WTC11 (cell line): Measurements from ENCODE around the gene CCNG1. TPM values are rescaled to one million over a fixed set of nuclear protein-coding genes. Genes with fewer than 3 reads are reported as not detected.

Experiments
- ATAC-seq: fragments of 200-7000 bp; cut with Tn5 transposase; 2 replicates; pipeline ENCODE4 v1.10.0; 2021; ENCODE audit warnings: mild to moderate bottlenecking, moderate library complexity
- CTCF ChIA-PET: fragments of 300-600 bp; sonication (Branson Sonifier 250); formaldehyde crosslinking; loops from one replicate; lab custom pipeline; 2021; ENCODE audit warnings: antibody characterized with exemption; lab: Charles Lee
- POLR2A ChIA-PET: fragments of 350-600 bp; sonication (Branson Sonifier 250); formaldehyde crosslinking; loops from one replicate; lab custom pipeline; 2021; ENCODE audit warnings: antibody characterized with exemption; lab: Charles Lee
- DNase-seq: peaks from one replicate; pipeline ENCODE4 v3.0.0; 2021; ENCODE audit warnings: low spot score
- H3K27ac Mint-ChIP-seq: 2 replicates; pipeline ENCODE4 v1.8.0; 2021; ENCODE audit warnings: mixed read lengths
- H3K27me3 Mint-ChIP-seq: 2 replicates; pipeline ENCODE4 v1.8.0; 2021; ENCODE audit warnings: low read depth, mild to moderate bottlenecking, moderate library complexity, mixed read lengths
- H3K36me3 Mint-ChIP-seq: 2 replicates; pipeline ENCODE4 v1.8.0; 2021; ENCODE audit warnings: mixed read lengths
- H3K4me1 Mint-ChIP-seq: 2 replicates; pipeline ENCODE4 v1.8.0; 2022; ENCODE audit warnings: mixed read lengths
- H3K4me3 Mint-ChIP-seq: 2 replicates; pipeline ENCODE4 v1.8.0; 2021; ENCODE audit warnings: mild to moderate bottlenecking, moderate library complexity, mixed read lengths
- H3K9me3 Mint-ChIP-seq: 2 replicates; pipeline ENCODE4 v1.8.0; 2021; ENCODE audit warnings: mixed read lengths
- AFF4 ChIP-seq: sonication (generic); formaldehyde crosslinking; IDR thresholded peaks from 2 replicates; pipeline ENCODE4 v1.8.1; 2023; ENCODE audit warnings: mild to moderate bottlenecking, missing genetic modification reagents, borderline replicate concordance
- ATF1 ChIP-seq: sonication (generic); formaldehyde crosslinking; IDR thresholded peaks from 2 replicates; pipeline ENCODE4 v1.8.1; 2023; ENCODE audit warnings: mild to moderate bottlenecking, moderate library complexity, missing genetic modification reagents
- CBFB ChIP-seq: sonication (generic); formaldehyde crosslinking; IDR thresholded peaks from 2 replicates; pipeline ENCODE4 v1.8.1; 2022; ENCODE audit warnings: mild to moderate bottlenecking, low read depth, missing genetic modification reagents
- CREB1 ChIP-seq: sonication (generic); formaldehyde crosslinking; IDR thresholded peaks from 2 replicates; pipeline ENCODE4 v1.8.0; 2023; ENCODE audit warnings: mild to moderate bottlenecking, missing genetic modification reagents
- CREM ChIP-seq: sonication (generic); formaldehyde crosslinking; IDR thresholded peaks from 2 replicates; pipeline ENCODE4 v1.8.1; 2022; ENCODE audit warnings: mild to moderate bottlenecking, missing genetic modification reagents, moderate library complexity
- E2F1 ChIP-seq: sonication (generic); formaldehyde crosslinking; IDR thresholded peaks from 2 replicates; pipeline ENCODE4 v1.8.0; 2022; ENCODE audit warnings: mild to moderate bottlenecking, missing genetic modification reagents
- ETV6 ChIP-seq: sonication (generic); formaldehyde crosslinking; IDR thresholded peaks from 2 replicates; pipeline ENCODE4 v1.8.1; 2022; ENCODE audit warnings: mild to moderate bottlenecking, missing genetic modification reagents
- GRHL2 ChIP-seq: fragments of 250-450 bp; sonication (Bioruptor Pico); IDR thresholded peaks from 2 replicates; pipeline ENCODE4 v1.8.0; 2022; ENCODE audit warnings: mild to moderate bottlenecking, moderate library complexity; ENCODE audit not compliant: insufficient replicate concordance, severe bottlenecking
- GTF2I ChIP-seq: fragments of 250-450 bp; sonication (Bioruptor Pico); conservative IDR thresholded peaks from 2 replicates; pipeline ENCODE4 v1.4.0; 2021; ENCODE audit warnings: mild to moderate bottlenecking
- HMGA2 ChIP-seq: fragments of 250-450 bp; sonication (Bioruptor Pico); IDR thresholded peaks from 2 replicates; pipeline ENCODE4 v1.4.0; 2021; ENCODE audit warnings: mild to moderate bottlenecking, moderate library complexity
- IRF1 ChIP-seq: sonication (generic); formaldehyde crosslinking; IDR thresholded peaks from 2 replicates; pipeline ENCODE4 v1.8.0; 2023; ENCODE audit warnings: missing genetic modification reagents
- KAT7 ChIP-seq: sonication (generic); formaldehyde crosslinking; IDR thresholded peaks from 2 replicates; pipeline ENCODE4 v1.8.1; 2023; ENCODE audit warnings: missing genetic modification reagents, mild to moderate bottlenecking, borderline replicate concordance
- NFATC4 ChIP-seq: fragments of 250-450 bp; sonication (Bioruptor Pico); IDR thresholded peaks from 2 replicates; pipeline ENCODE4 v1.9.0; 2021; ENCODE audit warnings: mild to moderate bottlenecking
- NFE2L1 ChIP-seq: sonication (generic); formaldehyde crosslinking; IDR thresholded peaks from 2 replicates; pipeline ENCODE4 v1.8.1; 2023; ENCODE audit warnings: missing genetic modification reagents
- OVOL2 ChIP-seq: fragments of 250-450 bp; sonication (Bioruptor Pico); IDR thresholded peaks from 2 replicates; pipeline ENCODE4 v1.9.0; 2021; ENCODE audit warnings: mild to moderate bottlenecking, borderline replicate concordance
- ZNF138 ChIP-seq: sonication (generic); formaldehyde crosslinking; conservative IDR thresholded peaks from 2 replicates; pipeline ENCODE4 v1.8.1; 2022; ENCODE audit warnings: mild to moderate bottlenecking, moderate library complexity, missing genetic modification reagents
- ZNF416 ChIP-seq: fragments of 250-450 bp; sonication (Bioruptor Pico); IDR thresholded peaks from 2 replicates; pipeline ENCODE4 v1.9.0; 2021; ENCODE audit warnings: mild to moderate bottlenecking, inconsistent platforms
- ZNF512 ChIP-seq: sonication (generic); formaldehyde crosslinking; IDR thresholded peaks from 2 replicates; pipeline ENCODE4 v1.8.1; 2022; ENCODE audit warnings: missing genetic modification reagents, borderline replicate concordance
- total RNA-seq: library from RNA; stranded (reverse); gene quantifications from 3 replicates; pipeline ENCODE4 v1.2.3, GENCODE V29; 2021
- TF ChIP-seq, protein P1 (sequence below): sonication (generic); formaldehyde crosslinking; IDR thresholded peaks from 2 replicates; pipeline ENCODE4 v1.8.0; 2022; ENCODE audit warnings: mild to moderate bottlenecking, missing genetic modification reagents
- TF ChIP-seq, protein P2 (sequence below): sonication (generic); formaldehyde crosslinking; conservative IDR thresholded peaks from 2 replicates; pipeline ENCODE4 v1.8.1; 2023; ENCODE audit warnings: mild to moderate bottlenecking, low read depth, missing genetic modification reagents, moderate library complexity

Gene CCNG1
- total RNA-seq, 1 experiment from 2014 or later = 433 TPM

DNA sequence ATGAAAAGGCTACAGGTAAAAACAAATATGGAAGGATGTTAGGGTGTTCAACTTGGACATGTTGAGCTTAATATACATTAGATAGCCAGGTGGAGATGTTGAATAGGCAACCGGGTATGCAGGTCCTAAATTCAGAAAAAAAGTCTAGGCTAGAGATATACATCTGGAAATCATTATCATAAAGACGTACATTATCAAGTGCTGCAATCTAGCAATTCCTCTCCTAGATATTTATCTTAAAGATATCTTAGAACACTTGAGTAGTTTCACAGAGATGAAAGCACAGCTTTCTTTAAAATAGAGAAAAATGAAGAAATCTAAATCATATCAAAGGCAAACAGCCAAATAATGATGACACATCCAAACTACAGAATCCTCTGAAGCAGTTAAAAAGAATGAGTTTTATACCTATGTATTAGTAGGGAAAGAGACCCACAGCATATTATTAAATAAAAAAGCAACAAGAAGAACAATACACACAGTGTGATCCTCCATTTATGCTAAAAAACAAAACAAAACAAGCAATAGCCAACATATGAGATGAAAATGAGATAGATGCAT, 18.7 kb downstream of the CCNG1 start:
- Mint-ChIP-seq H3K4me1 (peaks cover 16% of the 10 kb centered on the region), H3K27ac (peak overlapping the region; percentile 75), H3K36me3 (peaks cover 32% of the 10 kb centered on the region), H3K9me3 (no peaks in the 10 kb centered on the region), H3K27me3 (peaks cover 3% of the 10 kb centered on the region), H3K4me3 (no peak overlapping the region)
- DNase-seq (no peak), ATAC-seq (no peak)
- TF ChIP-seq CBFB (CRISPR knock-in tag) (no peak), ATF1 (CRISPR knock-in tag) (no peak), NFE2L1 (CRISPR knock-in tag) (no peak), GTF2I (CRISPR knock-in tag) (no peak), NFATC4 (CRISPR knock-in tag) (no peak), KAT7 (CRISPR knock-in tag) (no peak), E2F1 (no peak), ETV6 (CRISPR knock-in tag) (no peak), ZNF512 (CRISPR knock-in tag) (no peak), ZNF416 (CRISPR knock-in tag) (no peak), OVOL2 (CRISPR knock-in tag) (no peak), IRF1 (CRISPR knock-in tag) (no peak), ZNF138 (CRISPR knock-in tag) (no peak), CREM (no peak), GRHL2 (no peak), AFF4 (CRISPR knock-in tag) (no peak), HMGA2 (CRISPR knock-in tag) (no peak), CREB1 (no peak)
- TF ChIP-seq, protein P1, sequence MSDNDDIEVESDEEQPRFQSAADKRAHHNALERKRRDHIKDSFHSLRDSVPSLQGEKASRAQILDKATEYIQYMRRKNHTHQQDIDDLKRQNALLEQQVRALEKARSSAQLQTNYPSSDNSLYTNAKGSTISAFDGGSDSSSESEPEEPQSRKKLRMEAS (CRISPR knock-in tag) = no peak
- TF ChIP-seq, protein P2, sequence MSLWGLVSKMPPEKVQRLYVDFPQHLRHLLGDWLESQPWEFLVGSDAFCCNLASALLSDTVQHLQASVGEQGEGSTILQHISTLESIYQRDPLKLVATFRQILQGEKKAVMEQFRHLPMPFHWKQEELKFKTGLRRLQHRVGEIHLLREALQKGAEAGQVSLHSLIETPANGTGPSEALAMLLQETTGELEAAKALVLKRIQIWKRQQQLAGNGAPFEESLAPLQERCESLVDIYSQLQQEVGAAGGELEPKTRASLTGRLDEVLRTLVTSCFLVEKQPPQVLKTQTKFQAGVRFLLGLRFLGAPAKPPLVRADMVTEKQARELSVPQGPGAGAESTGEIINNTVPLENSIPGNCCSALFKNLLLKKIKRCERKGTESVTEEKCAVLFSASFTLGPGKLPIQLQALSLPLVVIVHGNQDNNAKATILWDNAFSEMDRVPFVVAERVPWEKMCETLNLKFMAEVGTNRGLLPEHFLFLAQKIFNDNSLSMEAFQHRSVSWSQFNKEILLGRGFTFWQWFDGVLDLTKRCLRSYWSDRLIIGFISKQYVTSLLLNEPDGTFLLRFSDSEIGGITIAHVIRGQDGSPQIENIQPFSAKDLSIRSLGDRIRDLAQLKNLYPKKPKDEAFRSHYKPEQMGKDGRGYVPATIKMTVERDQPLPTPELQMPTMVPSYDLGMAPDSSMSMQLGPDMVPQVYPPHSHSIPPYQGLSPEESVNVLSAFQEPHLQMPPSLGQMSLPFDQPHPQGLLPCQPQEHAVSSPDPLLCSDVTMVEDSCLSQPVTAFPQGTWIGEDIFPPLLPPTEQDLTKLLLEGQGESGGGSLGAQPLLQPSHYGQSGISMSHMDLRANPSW (CRISPR knock-in tag) = no peak
- POLR2A ChIA-PET = interaction anchor here (0.6 kb wide), 1 partner anchor 11 kb away, joined by 3 read pairs; no protein-coding TSS in a partner anchor
- CTCF ChIA-PET = no interaction called here
